CD4-positive, alpha-beta T cell treated with Interferon gamma for 1 hour (primary cell): ENCODE results near the gene NOCT.
"Not testable (repeated sequence)": the region's sequence is repeated elsewhere in the genome, so short reads cannot be mapped to it uniquely, and the experiment has no call there.

Experiments
- DNase-seq: peaks from one replicate; pipeline ENCODE4 v3.0.0-alpha.2; 2020

NOCT gene

GRCh38 chr4:139011225-139011950 is 4.2 kb upstream of the NOCT start:
- DNase-seq: no peak

DNA sequence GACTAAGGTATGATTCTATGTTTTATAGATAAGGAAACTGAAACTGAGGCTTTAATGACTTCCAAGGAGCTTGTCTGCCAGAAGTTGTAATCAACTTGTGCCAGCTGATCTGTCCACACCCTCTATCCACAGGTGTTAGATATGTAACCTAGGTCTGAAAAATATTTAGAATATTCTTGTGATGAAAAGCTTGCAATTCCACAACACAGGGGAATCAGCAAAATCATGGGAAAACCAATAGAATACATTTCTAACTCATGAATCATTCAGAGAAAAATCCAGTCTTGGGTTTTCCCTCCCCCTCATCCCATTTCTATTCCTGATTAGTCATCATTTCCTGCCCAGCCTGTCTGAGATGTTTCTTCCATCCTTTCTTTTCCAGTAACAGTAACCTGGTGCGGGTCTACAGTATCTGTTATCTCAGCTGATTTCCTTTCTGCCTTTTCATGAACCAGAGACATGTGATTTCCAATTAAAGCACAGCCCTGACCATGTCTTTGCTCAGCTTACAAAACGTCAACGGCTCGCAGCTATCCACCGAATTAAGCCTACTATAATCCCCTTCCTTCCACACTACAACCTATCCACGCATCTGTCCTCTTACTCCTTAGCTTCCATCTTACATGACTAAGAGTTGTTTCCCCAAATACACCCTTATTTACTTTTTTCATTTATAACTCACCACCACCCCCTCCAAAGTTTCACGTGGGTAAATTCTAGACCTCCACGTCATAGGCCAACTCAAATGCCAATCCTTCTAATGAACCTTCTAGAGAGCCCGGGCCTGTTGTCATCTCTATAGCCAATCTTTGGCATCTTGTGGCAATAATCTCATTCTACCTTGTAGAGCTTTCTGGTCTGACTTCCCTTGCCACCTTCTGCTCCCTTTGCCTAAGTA is 961 bp upstream of the NOCT start:
- no peak for DNase-seq

DNA sequence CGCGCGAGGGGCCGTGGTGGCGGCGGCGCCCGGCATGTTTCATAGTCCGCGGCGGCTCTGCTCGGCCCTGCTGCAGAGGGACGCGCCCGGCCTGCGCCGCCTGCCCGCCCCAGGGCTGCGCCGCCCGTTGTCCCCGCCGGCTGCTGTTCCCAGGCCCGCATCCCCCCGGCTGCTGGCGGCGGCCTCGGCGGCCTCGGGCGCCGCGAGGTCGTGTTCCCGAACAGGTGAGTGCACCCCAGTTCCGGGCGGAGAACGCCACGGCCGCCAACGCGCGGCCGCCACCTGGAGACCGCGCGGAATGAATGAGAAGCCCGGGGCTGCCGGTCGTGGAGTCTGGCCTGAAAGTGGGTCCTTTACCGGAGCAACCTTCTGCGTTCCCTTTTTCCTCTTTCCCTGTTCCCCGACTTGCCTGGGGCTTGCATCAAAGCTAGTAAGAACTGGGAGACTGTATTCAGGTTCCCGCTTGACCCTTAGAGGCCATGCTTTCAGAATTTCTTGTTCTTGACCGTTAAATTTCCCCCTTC is 429 bp downstream of the NOCT start:
- peak; percentile 42 for DNase-seq

DNA sequence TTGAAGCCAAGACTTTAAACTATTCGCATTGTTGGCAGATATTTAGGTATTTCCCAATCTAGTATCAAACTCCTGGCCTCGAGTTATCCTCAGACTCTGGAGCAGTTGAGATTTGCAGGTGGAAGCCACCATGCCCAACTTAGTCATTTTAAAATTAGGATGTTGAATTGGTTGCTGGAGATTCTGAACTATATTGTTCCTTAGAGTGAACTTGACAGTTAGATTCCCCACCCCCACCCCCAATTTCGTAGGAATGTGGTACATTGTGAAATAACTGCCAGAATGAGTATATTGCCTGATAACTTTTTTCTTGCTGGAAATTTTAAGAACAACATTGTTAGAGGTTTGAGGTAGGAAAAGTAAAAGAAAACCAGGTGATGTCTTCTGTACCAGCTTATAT is 2.3 kb downstream of the NOCT start:
- no peak for DNase-seq

DNA sequence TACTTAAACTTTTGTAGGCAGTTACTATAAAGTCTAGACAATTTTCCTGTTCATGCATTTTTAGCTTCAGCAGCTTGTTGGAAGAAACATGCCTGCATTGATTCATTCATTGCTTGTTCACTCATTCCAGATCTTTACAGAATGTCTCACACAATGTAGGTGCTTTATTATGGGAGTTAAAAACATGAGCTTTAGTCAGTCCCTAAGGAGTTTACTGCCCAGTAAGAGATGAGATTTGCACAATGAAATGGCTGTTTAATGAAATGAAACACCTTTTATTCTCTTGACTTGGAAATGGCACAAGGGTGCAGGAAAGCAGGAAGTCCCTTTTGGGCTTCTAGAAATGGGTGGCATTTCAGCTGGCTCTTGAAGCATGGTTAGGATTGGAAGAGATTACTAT is 2.9 kb downstream of the NOCT start:
- no peak for DNase-seq

GRCh38 chr4:139018971-139019758 is 3.6 kb downstream of the NOCT start:
- no peak for DNase-seq

- DNase-seq: no peak
Measured at GRCh38 chr4:139020384-139020783, 4.8 kb downstream of the NOCT start.

- DNase-seq: not testable (repeated sequence)
Measured at GRCh38 chr4:139021071-139021470, 5.5 kb downstream of the NOCT start.

DNA sequence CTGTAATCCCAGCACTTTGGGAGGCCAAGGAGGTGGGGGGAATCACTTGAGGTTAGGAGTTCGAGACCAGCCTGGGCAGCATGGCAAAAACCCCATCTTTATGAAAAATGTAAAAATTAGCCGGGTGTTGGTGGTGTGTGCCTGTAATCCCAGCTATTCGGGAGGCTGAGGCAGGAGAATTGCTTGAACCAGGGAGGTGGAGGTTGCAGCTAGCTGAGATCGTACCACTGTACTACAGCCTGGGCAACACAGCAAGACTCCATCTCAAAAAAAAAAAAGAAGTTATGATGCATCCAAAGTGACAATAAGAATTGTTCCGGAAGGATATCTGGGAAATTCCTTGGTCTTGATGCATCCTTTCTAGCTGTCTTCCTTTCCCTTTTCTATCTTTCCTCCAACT is 7.3 kb downstream of the NOCT start:
- DNase-seq: no peak

GRCh38 chr4:139024686-139025085 is 9.1 kb downstream of the NOCT start:
- no peak for DNase-seq

DNA sequence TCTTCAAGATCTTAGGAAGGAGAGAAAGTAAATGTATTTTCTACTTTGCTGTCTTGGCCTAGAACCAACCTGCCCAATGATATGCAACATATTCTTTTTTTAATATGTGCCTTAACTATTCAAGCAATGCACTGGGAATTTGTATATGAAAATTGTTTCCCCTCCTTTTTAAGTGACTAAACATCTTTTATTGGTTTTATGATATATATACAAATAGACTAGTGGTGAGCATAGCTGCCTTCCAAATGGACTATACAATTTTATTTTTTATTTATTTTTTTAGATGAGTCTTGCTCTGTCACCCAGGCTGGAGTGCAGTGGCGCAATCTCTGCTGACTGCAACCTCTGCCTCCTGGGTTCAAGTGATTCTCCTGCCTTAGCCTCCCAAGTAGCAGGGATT is 10.3 kb downstream of the NOCT start:
- DNase-seq: no peak

DNA sequence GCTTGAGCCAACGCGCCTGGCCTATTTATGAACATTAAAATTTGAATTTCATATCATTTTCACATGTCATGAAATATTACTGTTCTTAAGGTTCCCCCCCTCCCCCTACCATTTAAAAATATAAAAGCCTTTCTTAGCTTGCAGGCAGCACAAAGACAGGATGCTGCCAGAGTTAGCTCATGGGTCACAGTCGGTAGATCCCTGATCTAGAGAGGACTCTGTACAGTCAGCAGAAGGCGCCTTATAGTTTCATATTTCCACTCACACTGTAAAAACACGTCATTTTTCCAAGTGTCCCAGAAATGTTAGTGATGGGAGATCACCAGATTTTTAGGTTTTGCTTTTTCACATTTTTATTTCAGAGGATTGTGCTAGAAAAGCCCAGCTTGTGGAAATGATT is 12.2 kb downstream of the NOCT start:
- DNase-seq: no peak

- DNase-seq: no peak
Measured at GRCh38 chr4:139028191-139028661, 12.6 kb downstream of the NOCT start.

- DNase-seq: not testable (repeated sequence)
Measured at GRCh38 chr4:139029866-139030363, 14.3 kb downstream of the NOCT start.

DNA sequence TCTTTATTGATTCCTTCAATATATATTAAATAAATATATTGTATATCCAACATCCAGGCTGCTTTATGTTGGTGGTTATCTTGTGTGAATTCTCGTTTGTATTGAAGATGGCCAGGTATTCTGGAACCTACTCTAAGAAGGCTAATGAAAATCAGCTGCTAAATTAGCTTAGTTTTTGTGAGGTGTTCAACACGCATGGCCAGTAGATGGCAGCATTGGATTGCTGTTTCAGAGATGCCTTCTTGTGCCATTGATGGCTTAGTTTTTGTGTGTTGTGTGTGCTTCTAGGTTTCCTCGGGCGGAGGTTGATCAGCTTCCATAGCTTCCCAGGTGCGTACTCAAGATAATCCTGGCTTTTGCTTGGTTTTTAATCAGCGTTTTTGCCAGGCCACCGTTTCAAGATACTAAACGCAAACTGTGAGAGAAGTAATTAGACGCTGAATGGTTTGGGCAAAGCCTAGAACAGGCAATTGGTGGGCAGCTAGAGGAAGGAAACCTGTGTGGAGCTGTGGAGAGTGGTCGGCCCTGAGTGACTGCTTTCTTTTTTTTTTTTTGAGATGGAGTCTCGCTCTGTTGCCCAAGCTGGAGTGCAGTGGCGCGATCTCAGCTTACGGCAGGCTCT is 15.1 kb downstream of the NOCT start:
- peak; percentile 70 for DNase-seq

- no peak for DNase-seq
Measured at GRCh38 chr4:139035650-139036049, 20.1 kb downstream of the NOCT start.

GRCh38 chr4:139036885-139037284 is 21.3 kb downstream of the NOCT start:
- no peak for DNase-seq

GRCh38 chr4:139038874-139039443 is 23.4 kb downstream of the NOCT start:
- DNase-seq: no peak

DNA sequence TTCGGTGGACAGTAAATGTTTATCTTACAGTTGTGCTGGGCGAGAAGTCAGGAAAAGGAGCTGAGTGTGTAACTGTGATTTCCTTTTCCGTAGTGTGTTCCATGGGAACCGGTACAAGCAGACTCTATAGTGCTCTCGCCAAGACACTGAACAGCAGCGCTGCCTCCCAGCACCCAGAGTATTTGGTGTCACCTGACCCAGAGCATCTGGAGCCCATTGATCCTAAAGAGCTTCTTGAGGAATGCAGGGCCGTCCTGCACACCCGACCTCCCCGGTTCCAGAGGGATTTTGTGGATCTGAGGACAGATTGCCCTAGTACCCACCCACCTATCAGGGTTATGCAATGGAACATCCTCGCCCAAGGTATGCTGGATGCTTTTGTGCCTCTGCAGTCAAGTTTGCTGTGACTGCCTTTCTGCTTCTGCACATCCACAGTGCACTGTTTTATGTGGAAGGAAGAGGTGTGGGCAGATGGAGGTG is 27.4 kb downstream of the NOCT start:
- no peak for DNase-seq

DNA sequence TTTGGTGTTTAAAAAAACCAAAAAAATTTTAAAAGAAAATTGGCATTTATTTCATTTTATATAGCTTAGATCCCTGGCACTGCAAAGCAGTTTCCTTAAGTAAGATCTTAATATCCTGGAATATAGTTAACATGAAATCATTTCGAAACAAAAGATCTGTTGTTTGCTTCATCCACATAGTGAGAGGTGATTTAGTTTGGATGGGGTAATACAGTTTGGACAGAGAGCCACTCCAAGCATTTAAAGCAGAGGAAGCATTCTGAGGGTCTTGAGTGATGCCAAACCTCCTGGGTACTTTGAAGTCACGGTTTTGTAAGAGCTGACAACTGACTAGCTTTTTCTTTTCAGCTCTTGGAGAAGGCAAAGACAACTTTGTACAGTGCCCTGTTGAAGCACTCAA is 28.7 kb downstream of the NOCT start:
- no peak for DNase-seq

DNA sequence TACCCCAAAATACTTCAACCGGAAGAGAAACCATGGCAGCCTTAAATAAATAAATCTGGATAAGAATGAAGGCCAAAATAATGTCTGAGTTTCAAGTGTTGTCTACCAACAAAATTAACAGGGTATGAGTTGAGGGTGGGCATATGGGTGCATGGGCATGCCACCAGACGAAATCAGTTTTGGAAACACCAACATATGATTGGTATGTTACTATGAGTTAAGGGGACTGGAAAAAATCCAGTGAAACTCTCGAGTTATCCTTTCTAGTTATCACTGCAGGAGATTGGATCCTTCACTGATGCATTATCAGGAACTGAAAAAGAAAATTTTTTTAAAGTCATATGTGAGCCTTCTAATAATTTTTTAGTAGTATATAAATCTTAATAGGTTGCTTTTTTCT is 32.4 kb downstream of the NOCT start:
- DNase-seq: no peak

DNA sequence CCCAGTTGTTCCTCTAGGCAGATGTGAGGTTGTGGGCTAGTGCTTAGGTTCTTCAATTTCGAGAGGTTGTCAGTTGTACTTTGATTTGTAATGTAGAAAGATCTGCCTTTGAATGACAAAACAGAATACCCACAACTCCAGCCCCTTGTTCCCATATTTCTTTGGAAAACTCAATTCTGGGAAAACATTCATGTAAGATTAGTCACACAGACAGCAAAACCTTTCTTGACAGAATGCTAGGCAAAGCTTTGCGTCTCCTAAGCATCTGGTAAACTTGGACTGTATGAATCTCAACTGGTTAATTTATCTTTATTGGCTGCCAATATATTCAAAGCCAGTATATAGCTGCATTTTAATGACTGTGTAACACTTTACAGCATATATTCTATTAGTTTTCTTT is 34.9 kb downstream of the NOCT start:
- no peak for DNase-seq
